IMR-90 (cell line): ENCODE data around the gene CLIC5. TPM values are rescaled to one million over a fixed set of nuclear protein-coding genes. Genes with fewer than 3 reads are reported as not detected.

ENCODE experiments used
- ATAC-seq: fragments of 200-7000 bp; cut with Tn5 transposase; 2 replicates; pipeline ENCODE4 v1.9.1; 2020; ENCODE audit warnings: low read depth, mild to moderate bottlenecking, moderate library complexity
- BruUV-seq: library from RNA; stranded (reverse); fragments of 400-500 nt; replicated peaks from 2 replicates; lab custom pipeline; 2021; lab: Mats Ljungman, UMichigan
- CTCF ChIA-PET: fragments of 300-600 bp; formaldehyde crosslinking; extraction: SDS; loops from one replicate; lab custom pipeline; 2021; ENCODE audit warnings: antibody characterized with exemption; lab: Yijun Ruan, JAX
- POLR2A ChIA-PET: fragments of 300-600 bp; sonication (Branson Sonifier 250); formaldehyde crosslinking; loops from one replicate; lab custom pipeline; 2022; ENCODE audit warnings: antibody characterized with exemption; ENCODE audit not compliant: unreplicated experiment; lab: Charles Lee
- DNase-seq: peaks from one replicate; pipeline ENCODE4 v3.0.0; 2013
- H2AFZ ChIP-seq: replicated peaks from 2 replicates; pipeline ENCODE3; 2013; ENCODE audit warnings: low read length, mild to moderate bottlenecking; ENCODE audit not compliant: poor library complexity
- H2AK5ac ChIP-seq: 2 replicates; pipeline ENCODE4 v1.6.1; 2013; ENCODE audit warnings: low read depth, low read length, inconsistent platforms
- H2AK9ac ChIP-seq: replicated peaks from 2 replicates; pipeline ENCODE3; 2013; ENCODE audit warnings: mild to moderate bottlenecking, low read depth, low read length, moderate library complexity; ENCODE audit not compliant: poor library complexity
- H2BK120ac ChIP-seq: 2 replicates; pipeline ENCODE4 v1.6.1; 2013; ENCODE audit warnings: low read depth, low read length, inconsistent platforms
- H2BK15ac ChIP-seq: 3 replicates; pipeline ENCODE4 v1.6.1; 2013; ENCODE audit warnings: low read depth, low read length, inconsistent platforms
- H2BK20ac ChIP-seq: 2 replicates; pipeline ENCODE4 v1.6.1; 2013; ENCODE audit warnings: low read depth, mild to moderate bottlenecking, inconsistent platforms, low read length, moderate library complexity
- H2BK5ac ChIP-seq: 2 replicates; pipeline ENCODE4 v1.6.1; 2013; ENCODE audit warnings: mild to moderate bottlenecking, low read depth, low read length, inconsistent platforms; ENCODE audit not compliant: poor library complexity, severe bottlenecking
- H3K14ac ChIP-seq: replicated peaks from 2 replicates; pipeline ENCODE4 v1.6.1; 2013; ENCODE audit warnings: low read depth, low read length, inconsistent platforms
- H3K18ac ChIP-seq: 2 replicates; pipeline ENCODE4 v1.6.1; 2013; ENCODE audit warnings: low read depth, low read length, control low read depth
- H3K23ac ChIP-seq: 2 replicates; pipeline ENCODE4 v1.6.1; 2013; ENCODE audit warnings: low read depth, low read length, inconsistent platforms
- H3K27ac ChIP-seq: 2 replicates; pipeline ENCODE4 v1.5.1; 2013; ENCODE audit warnings: mild to moderate bottlenecking, control low read depth, low read length; ENCODE audit not compliant: insufficient read depth
- H3K27me3 ChIP-seq: 2 replicates; pipeline ENCODE4 v1.6.1; 2013; ENCODE audit warnings: low read length; ENCODE audit not compliant: control insufficient read depth, insufficient read depth
- H3K36me3 ChIP-seq: 2 replicates; pipeline ENCODE4 v1.6.1; 2013; ENCODE audit warnings: low read length, mixed read lengths; ENCODE audit not compliant: control insufficient read depth, insufficient read depth
- H3K4ac ChIP-seq: 2 replicates; pipeline ENCODE4 v1.6.1; 2013; ENCODE audit warnings: low read depth, low read length, inconsistent platforms
- H3K4me1 ChIP-seq: 2 replicates; pipeline ENCODE4 v1.6.1; 2013; ENCODE audit warnings: low read length, mixed read lengths; ENCODE audit not compliant: control insufficient read depth, insufficient read depth
- H3K4me2 ChIP-seq: 2 replicates; pipeline ENCODE4 v1.6.1; 2013; ENCODE audit warnings: low read depth, mild to moderate bottlenecking, control low read depth, low read length, moderate library complexity
- H3K4me3 ChIP-seq: 2 replicates; pipeline ENCODE4 v1.5.1; 2013; ENCODE audit warnings: low read depth, mild to moderate bottlenecking, control low read depth, low read length, moderate library complexity; ENCODE audit not compliant: insufficient read depth
- H3K56ac ChIP-seq: 2 replicates; pipeline ENCODE4 v1.6.1; 2013; ENCODE audit warnings: low read length, inconsistent platforms; ENCODE audit not compliant: insufficient read depth; ENCODE audit errors: extremely low read depth
- H3K79me1 ChIP-seq, 2 experiments: 2 replicates each; pipeline ENCODE4 v1.6.1; 2013; ENCODE audit warnings: low read length in 2 of 2, inconsistent platforms in 1 of 2, low read depth in 1 of 2
- H3K9ac ChIP-seq: 2 replicates; pipeline ENCODE4 v1.6.1; 2013; ENCODE audit warnings: low read depth, low read length, control low read depth
- H3K9me1 ChIP-seq: 2 replicates; pipeline ENCODE4 v1.6.1; 2013; ENCODE audit warnings: low read length, inconsistent platforms; ENCODE audit not compliant: insufficient read depth
- H3K9me3 ChIP-seq: 2 replicates; pipeline ENCODE4 v1.6.1; 2013; ENCODE audit warnings: low read length; ENCODE audit not compliant: control insufficient read depth, insufficient read depth
- H4K20me1 ChIP-seq: 2 replicates; pipeline ENCODE4 v1.6.1; 2013; ENCODE audit warnings: low read length, inconsistent platforms; ENCODE audit not compliant: insufficient read depth
- H4K5ac ChIP-seq: 2 replicates; pipeline ENCODE4 v1.6.1; 2013; ENCODE audit warnings: mild to moderate bottlenecking, low read depth, low read length, control low read depth
- H4K8ac ChIP-seq, 2 experiments: 2 replicates each; pipeline ENCODE4 v1.6.1; 2013; ENCODE audit warnings: low read depth in 2 of 2, low read length in 2 of 2, control low read depth in 1 of 2, inconsistent platforms in 1 of 2
- H4K91ac ChIP-seq: 2 replicates; pipeline ENCODE4 v1.6.1; 2013; ENCODE audit warnings: low read depth, low read length, inconsistent platforms; ENCODE audit not compliant: insufficient read depth
- BHLHE40 ChIP-seq: fragments of 150-350 bp; IDR thresholded peaks from 2 replicates; pipeline ENCODE4 v1.6.1; 2016; ENCODE audit warnings: mild to moderate bottlenecking, low read depth, low read length
- CEBPB ChIP-seq: IDR thresholded peaks from 2 replicates; pipeline ENCODE4 v1.6.1; 2012; ENCODE audit warnings: low read depth, low read length, improper control_type of control experiment
- CHD1 ChIP-seq: IDR thresholded peaks from 2 replicates; pipeline ENCODE4 v1.6.1; 2012; ENCODE audit warnings: low read depth, low read length, improper control_type of control experiment
- MAFK ChIP-seq: IDR thresholded peaks from 2 replicates; pipeline ENCODE4 v1.6.1; 2012; ENCODE audit warnings: low read depth, low read length, improper control_type of control experiment
- MAZ ChIP-seq: IDR thresholded peaks from 2 replicates; pipeline ENCODE4 v1.6.1; 2012; ENCODE audit warnings: low read depth, mild to moderate bottlenecking, low read length, improper control_type of control experiment, moderate library complexity, borderline replicate concordance
- MXI1 ChIP-seq: IDR thresholded peaks from 2 replicates; pipeline ENCODE4 v1.6.1; 2012; ENCODE audit warnings: low read depth, mild to moderate bottlenecking, low read length, moderate library complexity, borderline replicate concordance
- NFE2L2 ChIP-seq: fragments of 150-350 bp; IDR thresholded peaks from 2 replicates; pipeline ENCODE4 v1.6.1; 2016; ENCODE audit warnings: low read depth, mild to moderate bottlenecking, low read length
- POLR2A ChIP-seq: IDR thresholded peaks from 2 replicates; pipeline ENCODE4 v1.6.1; 2012; ENCODE audit warnings: mild to moderate bottlenecking, low read depth, low read length
- RAD21 ChIP-seq: IDR thresholded peaks from 2 replicates; pipeline ENCODE4 v1.6.1; 2012; ENCODE audit warnings: low read length, improper control_type of control experiment
- RFX5 ChIP-seq: IDR thresholded peaks from 2 replicates; pipeline ENCODE4 v1.8.0; 2012; ENCODE audit warnings: low read depth, mild to moderate bottlenecking, low read length, moderate library complexity
- SMC3 ChIP-seq: fragments of 150-350 bp; IDR thresholded peaks from 2 replicates; pipeline ENCODE4 v1.6.1; 2016; ENCODE audit warnings: low read depth, mild to moderate bottlenecking, antibody characterized with exemption, low read length, moderate library complexity
- WGBS, 2 experiments: methylation state at CpG; one replicate each; pipeline versions ENCODE4 v1.1.5 to v1.1.7; 2013; ENCODE audit warnings: missing lambda C conversion rate in 2 of 2; ENCODE audit not compliant: insufficient read length in 1 of 2; ENCODE audit errors: extremely low coverage in 2 of 2; 5-methylcytosine and 5-hydroxymethylcytosine counted together
- dilution Hi-C: fragments of 300-500 bp; cut with HindIII; formaldehyde crosslinking; loops from one replicate; pipeline ENCODE4 v1.14.3; 2018; ENCODE audit warnings: low sequenced_read_pairs; ENCODE audit not compliant: unreplicated experiment
- in situ Hi-C: fragments of 300-500 bp; cut with MboI; formaldehyde crosslinking; loops from 3 replicates; pipeline ENCODE4 v1.14.3; 2019; ENCODE audit warnings: low sequenced_read_pairs, inconsistent platforms, mixed read lengths
- intact Hi-C: fragments of 100-400 bp; cut with micrococcal nuclease; formaldehyde crosslinking; loops from 2 replicates; pipeline ENCODE4 v1.10.0; 2022
- polyA plus RNA-seq, 3 experiments: library from polyadenylated mRNA; depleted of rRNA; stranded (reverse); fragments of >200 nt; gene quantifications; 2 replicates each; pipeline ENCODE4 v1.2.3, GENCODE V29; 2012; ENCODE audit warnings: low replicate concordance in 1 of 3
- total RNA-seq: library from RNA; depleted of rRNA; stranded (reverse); fragments of >200 nt; gene quantifications from 2 replicates; pipeline ENCODE4 v1.2.3, GENCODE V29; 2012
- TF ChIP-seq, protein P1 (sequence below): fragments of 150-350 bp; IDR thresholded peaks from 2 replicates; pipeline ENCODE4 v1.6.1; 2016; ENCODE audit warnings: low read depth, mild to moderate bottlenecking, low read length, moderate library complexity, borderline replicate concordance
- TF ChIP-seq, protein P2 (sequence below): conservative IDR thresholded peaks from 2 replicates; pipeline ENCODE4 v1.5.1; 2012; ENCODE audit warnings: mild to moderate bottlenecking, low read depth, low read length, improper control_type of control experiment
- TF ChIP-seq, protein P3 (sequence below): fragments of 150-350 bp; IDR thresholded peaks from 2 replicates; pipeline ENCODE4 v1.6.1; 2017; ENCODE audit warnings: mild to moderate bottlenecking, antibody characterized with exemption, low read length, low read depth

CLIC5 gene
- total and polyA plus RNA-seq, 2 of the 4 experiments (the other 2 are of a cell fraction): not detected

DNA sequence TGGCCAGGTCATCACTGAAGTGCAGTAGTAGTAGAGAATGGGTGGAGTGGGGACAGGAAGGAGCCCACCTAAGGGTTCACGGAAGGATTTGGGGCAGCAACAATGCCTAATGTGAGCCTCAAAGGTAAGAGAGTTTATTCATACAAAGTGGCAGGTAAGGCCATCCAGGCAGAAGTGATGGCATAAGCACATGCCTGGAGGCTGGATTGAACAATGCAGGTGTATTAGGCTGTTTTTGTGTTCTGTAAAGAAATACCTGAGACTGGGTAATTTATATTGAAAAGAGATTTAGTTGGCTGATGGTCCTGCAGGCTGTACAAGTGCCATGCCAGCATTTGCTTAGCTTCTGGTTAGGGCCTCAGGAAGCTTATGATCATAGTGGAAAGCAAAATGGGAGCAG is 48.3 kb downstream of the CLIC5 start:
- no peak for ATAC-seq
- H3K4me2 ChIP-seq: no peak overlapping the region
- no peak overlapping the region for H3K4me3 ChIP-seq
- ChIA-PET CTCF (no interaction called here), POLR2A (no interaction called here)
- H4K8ac ChIP-seq: no peak overlapping the region
- H3K36me3 ChIP-seq: no peaks in the 10 kb centered on the region
- H3K14ac ChIP-seq: no peak overlapping the region
- WGBS, 2 experiments: 40% methylated on average over 1 of the region's 1 CpG; no CpG with 5 or more reads in 1 of the 2 experiments
- no peak overlapping the region for H2BK20ac ChIP-seq
- no peaks in the 10 kb centered on the region for H3K9me3 ChIP-seq
- H2BK120ac ChIP-seq: no peak overlapping the region
- no peak for DNase-seq
- no peak overlapping the region for H3K9ac ChIP-seq
- no peak overlapping the region for H2BK15ac ChIP-seq
- H4K5ac ChIP-seq: no peak overlapping the region
- H3K18ac ChIP-seq: no peak overlapping the region
- no peak overlapping the region for H3K27ac ChIP-seq
- no peak overlapping the region for H3K23ac ChIP-seq
- BruUV-seq: no TSS peak
- in situ Hi-C loops (no loop called here), intact Hi-C loops (no loop called here), dilution Hi-C loops (no loop called here)
- H4K91ac ChIP-seq: no peak overlapping the region
- H3K4me1 ChIP-seq: no peaks in the 10 kb centered on the region
- H3K79me1 ChIP-seq: no peaks in the 10 kb centered on the region
- no peak overlapping the region for H2AFZ ChIP-seq
- no peak overlapping the region for H2AK5ac ChIP-seq
- H4K20me1 ChIP-seq: no peaks in the 10 kb centered on the region
- no peak overlapping the region for H3K4ac ChIP-seq
- H3K9me1 ChIP-seq: no peaks in the 10 kb centered on the region
- H3K27me3 ChIP-seq: no peaks in the 10 kb centered on the region
- no peak overlapping the region for H2BK5ac ChIP-seq
- no peak overlapping the region for H2AK9ac ChIP-seq
- H3K56ac ChIP-seq: no peak overlapping the region
- TF ChIP-seq CEBPB (no peak), MAZ (no peak), NFE2L2 (no peak), POLR2A (no peak), MXI1 (no peak), SMC3 (no peak), BHLHE40 (no peak), RAD21 (no peak), MAFK (no peak), CHD1 (no peak), RFX5 (no peak)
- TF ChIP-seq, protein P1, sequence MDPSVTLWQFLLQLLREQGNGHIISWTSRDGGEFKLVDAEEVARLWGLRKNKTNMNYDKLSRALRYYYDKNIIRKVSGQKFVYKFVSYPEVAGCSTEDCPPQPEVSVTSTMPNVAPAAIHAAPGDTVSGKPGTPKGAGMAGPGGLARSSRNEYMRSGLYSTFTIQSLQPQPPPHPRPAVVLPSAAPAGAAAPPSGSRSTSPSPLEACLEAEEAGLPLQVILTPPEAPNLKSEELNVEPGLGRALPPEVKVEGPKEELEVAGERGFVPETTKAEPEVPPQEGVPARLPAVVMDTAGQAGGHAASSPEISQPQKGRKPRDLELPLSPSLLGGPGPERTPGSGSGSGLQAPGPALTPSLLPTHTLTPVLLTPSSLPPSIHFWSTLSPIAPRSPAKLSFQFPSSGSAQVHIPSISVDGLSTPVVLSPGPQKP: no peak
- TF ChIP-seq, protein P2, sequence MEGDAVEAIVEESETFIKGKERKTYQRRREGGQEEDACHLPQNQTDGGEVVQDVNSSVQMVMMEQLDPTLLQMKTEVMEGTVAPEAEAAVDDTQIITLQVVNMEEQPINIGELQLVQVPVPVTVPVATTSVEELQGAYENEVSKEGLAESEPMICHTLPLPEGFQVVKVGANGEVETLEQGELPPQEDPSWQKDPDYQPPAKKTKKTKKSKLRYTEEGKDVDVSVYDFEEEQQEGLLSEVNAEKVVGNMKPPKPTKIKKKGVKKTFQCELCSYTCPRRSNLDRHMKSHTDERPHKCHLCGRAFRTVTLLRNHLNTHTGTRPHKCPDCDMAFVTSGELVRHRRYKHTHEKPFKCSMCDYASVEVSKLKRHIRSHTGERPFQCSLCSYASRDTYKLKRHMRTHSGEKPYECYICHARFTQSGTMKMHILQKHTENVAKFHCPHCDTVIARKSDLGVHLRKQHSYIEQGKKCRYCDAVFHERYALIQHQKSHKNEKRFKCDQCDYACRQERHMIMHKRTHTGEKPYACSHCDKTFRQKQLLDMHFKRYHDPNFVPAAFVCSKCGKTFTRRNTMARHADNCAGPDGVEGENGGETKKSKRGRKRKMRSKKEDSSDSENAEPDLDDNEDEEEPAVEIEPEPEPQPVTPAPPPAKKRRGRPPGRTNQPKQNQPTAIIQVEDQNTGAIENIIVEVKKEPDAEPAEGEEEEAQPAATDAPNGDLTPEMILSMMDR: no peak
- TF ChIP-seq, protein P3, sequence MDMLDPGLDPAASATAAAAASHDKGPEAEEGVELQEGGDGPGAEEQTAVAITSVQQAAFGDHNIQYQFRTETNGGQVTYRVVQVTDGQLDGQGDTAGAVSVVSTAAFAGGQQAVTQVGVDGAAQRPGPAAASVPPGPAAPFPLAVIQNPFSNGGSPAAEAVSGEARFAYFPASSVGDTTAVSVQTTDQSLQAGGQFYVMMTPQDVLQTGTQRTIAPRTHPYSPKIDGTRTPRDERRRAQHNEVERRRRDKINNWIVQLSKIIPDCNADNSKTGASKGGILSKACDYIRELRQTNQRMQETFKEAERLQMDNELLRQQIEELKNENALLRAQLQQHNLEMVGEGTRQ: no peak
